Tibial artery (tissue), 4 donors: ENCODE data around the gene NCAPH2.

Experiments used
- DNase-seq, 2 donors: peaks; one replicate each; pipeline ENCODE4 v3.0.0-alpha.2; 2019
- H3K27ac ChIP-seq, 2 donors: fragments of 200-600 bp; sonication (generic) in 1 of 2; 1 replicate in 1 of 2; 2 replicates in 1 of 2; pipeline ENCODE4 v1.5.1; 2018 to 2019; ENCODE audit warnings: mild to moderate bottlenecking in 1 of 2
- H3K27me3 ChIP-seq, 2 donors: fragments of 200-600 bp; sonication (generic) in 1 of 2; one replicate each; pipeline versions ENCODE4 v1.5.1 to v1.6.0; 2016 to 2019
- H3K36me3 ChIP-seq, 3 donors: fragments of 200-600 bp; sonication (generic) in 2 of 3; one replicate each; pipeline ENCODE4 v1.5.1; 2016 to 2019; ENCODE audit warnings: mild to moderate bottlenecking in 2 of 3
- H3K4me1 ChIP-seq, 4 donors: fragments of 200-600 bp; sonication (generic) in 2 of 4; 1 replicate in 3 of 4; 2 replicates in 1 of 4; pipeline ENCODE4 v1.5.1; 2016 to 2019
- H3K4me3 ChIP-seq, 2 donors: fragments of 200-600 bp; sonication (generic) in 1 of 2; 1 replicate in 1 of 2; 2 replicates in 1 of 2; pipeline ENCODE4 v1.5.1; 2018 to 2019; ENCODE audit warnings: mild to moderate bottlenecking in 2 of 2
- H3K9me3 ChIP-seq, 3 donors: fragments of 200-600 bp; sonication (generic) in 1 of 3; one replicate each; pipeline ENCODE4 v1.5.1; 2016 to 2019
- intact Hi-C: fragments of 100-400 bp; cut with DNase I; formaldehyde crosslinking; loops from one replicate; pipeline ENCODE4 v1.15.0; 2023; ENCODE audit warnings: low total_unique reads
- TF ChIP-seq, protein P1 (sequence below), 2 experiments: fragments of 200-600 bp in 1 of 2; fragments of 450-650 bp in 1 of 2; IDR thresholded peaks; one replicate each; pipeline ENCODE4 v1.5.1; 2017 to 2019; ENCODE audit warnings: antibody characterized with exemption in 2 of 2, mild to moderate bottlenecking in 1 of 2, moderate library complexity in 1 of 2

NCAPH2 gene

DNA sequence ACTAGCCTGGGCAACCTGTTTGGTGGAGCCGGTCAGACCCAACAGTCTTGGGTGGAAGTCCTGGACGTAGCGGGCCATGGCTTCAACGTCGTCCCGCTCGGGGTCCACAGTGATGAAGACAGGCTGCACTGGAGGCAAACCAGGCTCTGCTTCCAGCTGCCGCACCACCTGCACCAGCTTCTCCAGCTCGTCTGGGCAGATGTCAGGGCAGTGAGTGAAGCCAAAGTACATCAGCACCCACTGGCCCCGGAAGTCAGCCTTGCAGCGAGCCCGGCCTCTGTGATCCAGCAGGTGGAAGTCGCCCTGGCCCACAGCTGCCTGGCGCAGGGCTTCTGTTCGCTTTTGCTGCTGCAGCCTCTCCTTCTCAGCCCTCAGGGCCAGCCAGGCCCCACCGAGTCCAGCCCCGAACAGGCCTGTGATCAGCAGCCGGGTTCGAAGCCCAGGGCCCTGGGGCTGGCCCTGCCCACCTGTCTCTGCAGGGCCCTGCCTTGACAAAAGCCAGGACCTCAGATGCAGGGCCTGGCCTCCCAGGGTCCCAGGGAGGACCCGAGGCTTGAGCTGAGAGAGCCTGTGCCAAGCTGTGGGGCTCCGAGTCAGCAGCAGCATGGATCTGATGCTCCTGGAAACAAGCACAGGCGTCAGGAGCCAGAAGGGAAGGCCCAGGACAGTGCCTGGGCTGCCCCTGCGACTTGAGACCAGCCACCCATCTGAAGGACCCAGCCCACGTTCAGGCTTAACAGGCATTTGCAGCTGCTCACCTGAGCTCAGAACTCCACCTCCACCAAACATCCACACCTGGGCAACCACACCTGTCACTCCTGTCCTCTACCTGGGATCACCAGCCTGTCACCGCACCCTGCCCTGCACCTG is 16.0 kb downstream of the NCAPH2 start:
- no peak for DNase-seq
- no peak overlapping the region for H3K27ac ChIP-seq
- peaks cover 0 to 29% (median 19%) of the 10 kb centered on the region in 4 donors for H3K4me1 ChIP-seq
- TF ChIP-seq, protein P1, sequence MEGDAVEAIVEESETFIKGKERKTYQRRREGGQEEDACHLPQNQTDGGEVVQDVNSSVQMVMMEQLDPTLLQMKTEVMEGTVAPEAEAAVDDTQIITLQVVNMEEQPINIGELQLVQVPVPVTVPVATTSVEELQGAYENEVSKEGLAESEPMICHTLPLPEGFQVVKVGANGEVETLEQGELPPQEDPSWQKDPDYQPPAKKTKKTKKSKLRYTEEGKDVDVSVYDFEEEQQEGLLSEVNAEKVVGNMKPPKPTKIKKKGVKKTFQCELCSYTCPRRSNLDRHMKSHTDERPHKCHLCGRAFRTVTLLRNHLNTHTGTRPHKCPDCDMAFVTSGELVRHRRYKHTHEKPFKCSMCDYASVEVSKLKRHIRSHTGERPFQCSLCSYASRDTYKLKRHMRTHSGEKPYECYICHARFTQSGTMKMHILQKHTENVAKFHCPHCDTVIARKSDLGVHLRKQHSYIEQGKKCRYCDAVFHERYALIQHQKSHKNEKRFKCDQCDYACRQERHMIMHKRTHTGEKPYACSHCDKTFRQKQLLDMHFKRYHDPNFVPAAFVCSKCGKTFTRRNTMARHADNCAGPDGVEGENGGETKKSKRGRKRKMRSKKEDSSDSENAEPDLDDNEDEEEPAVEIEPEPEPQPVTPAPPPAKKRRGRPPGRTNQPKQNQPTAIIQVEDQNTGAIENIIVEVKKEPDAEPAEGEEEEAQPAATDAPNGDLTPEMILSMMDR (IDR thresholded peaks at IDR 0.05): no peak
- H3K9me3 ChIP-seq: no peaks in the 10 kb centered on the region
- peak overlapping the region; percentile 65 to 77 for H3K4me3 ChIP-seq
- peaks cover 26 to 52% (median 36%) of the 10 kb centered on the region in 3 donors for H3K36me3 ChIP-seq
- H3K27me3 ChIP-seq: peaks cover 0 to 1% of the 10 kb centered on the region in 2 donors
- intact Hi-C loops: loop anchor here (2.0 kb wide), 1 partner anchor 15 kb away; the partner anchor contains the start of gene NCAPH2

DNA sequence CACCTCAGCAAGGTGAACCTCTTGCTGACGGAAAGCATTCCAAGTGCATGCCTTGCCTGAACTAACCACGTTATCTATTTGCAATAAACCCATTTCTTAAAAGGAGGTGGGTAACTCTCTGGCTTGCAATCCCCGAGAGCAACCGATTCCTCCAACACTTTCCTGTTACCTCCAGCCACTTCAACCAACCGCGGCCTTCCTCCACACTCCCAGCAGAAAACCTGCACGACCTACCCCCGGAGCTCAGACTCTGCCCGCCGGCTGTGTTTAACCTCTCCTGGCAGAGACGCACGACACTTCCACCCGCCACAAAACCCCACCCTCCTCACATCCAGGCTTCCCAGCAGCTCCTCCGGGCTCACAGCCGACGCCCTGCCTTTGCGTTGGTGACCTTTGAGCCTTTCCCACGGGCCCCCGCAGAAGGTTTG is 16.7 kb downstream of the NCAPH2 start:
- no peak for DNase-seq
- Histone ChIP-seq H3K36me3 (peaks cover 21 to 45% (median 30%) of the 10 kb centered on the region in 3 donors), H3K4me3 (peak overlapping the region; percentile 65 to 77), H3K4me1 (peaks cover 0 to 36% (median 22%) of the 10 kb centered on the region in 4 donors), H3K27me3 (peaks cover 0 to 8% of the 10 kb centered on the region in 2 donors), H3K9me3 (no peaks in the 10 kb centered on the region), H3K27ac (peak overlapping the region; percentile 86 to 87)
- intact Hi-C loops: loop anchor here (2.0 to 5.0 kb wide), 2 partner anchors 16 to 58 kb away; partner anchors contain the start of genes CHKB and NCAPH2
- TF ChIP-seq, protein P1 (IDR thresholded peaks at IDR 0.05): no peak

DNA sequence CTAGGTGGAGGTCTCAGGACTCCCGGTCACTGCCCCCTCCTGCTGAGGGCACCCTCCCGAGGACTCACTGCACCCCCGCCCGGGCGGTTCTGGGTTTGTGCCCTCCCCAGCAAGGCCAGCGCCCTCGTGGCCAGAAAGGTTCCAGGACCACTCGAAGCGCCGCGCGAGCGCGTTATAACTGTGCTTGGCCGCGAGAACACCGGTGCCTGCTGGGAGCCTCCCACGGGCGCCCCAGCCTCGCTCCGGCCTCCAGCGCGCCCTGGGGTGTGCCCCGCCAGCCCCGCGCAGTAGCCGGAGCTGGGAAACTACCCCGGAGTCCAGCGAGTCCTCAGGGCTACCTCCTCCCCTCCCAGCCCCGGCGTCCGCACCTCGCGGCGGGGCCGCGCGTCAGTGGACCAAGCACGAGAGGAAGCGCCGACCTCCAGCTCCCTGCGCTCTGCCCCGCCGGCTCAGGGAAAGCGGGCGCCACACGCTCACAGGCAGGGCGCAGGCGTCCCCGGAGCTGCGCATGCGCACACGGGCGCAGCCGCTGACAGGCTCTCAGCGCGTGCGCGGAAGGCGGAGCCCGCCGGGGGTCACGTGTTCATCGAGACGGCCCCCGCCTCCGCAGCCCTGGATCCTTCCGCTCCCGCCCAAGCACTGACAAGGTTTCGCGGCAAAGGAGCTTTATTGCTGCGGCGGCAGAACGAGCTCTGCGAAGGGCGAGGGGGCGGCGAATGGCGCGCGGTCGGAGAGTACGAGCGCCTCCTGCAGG is 17.3 kb downstream of the NCAPH2 start, which contains the start of gene SCO2:
TSS of gene SCO2 (minus strand) at position 495 of the 754 bp plus-strand sequence. CDS start 1,187 bp downstream, outside the sequence.
- peaks cover 0 to 14% of the 10 kb centered on the region in 2 donors for H3K27me3 ChIP-seq
- DNase-seq: peak; percentile 95 to 97
- peak within 1 kb of the TSS; percentile 65 to 77 for H3K4me3 ChIP-seq
- H3K27ac ChIP-seq: peak within 1 kb of the TSS; percentile 86 to 87
- TF ChIP-seq, protein P1 (IDR thresholded peaks at IDR 0.05): peak; percentile 39 to 50
- no peaks in the 10 kb centered on the region for H3K9me3 ChIP-seq
- intact Hi-C loops: loop anchor here (2.0 to 5.0 kb wide), 2 partner anchors 16 to 57 kb away; partner anchors contain the start of genes CHKB and NCAPH2
- H3K4me1 ChIP-seq: peaks cover 0 to 42% (median 25%) of the 10 kb centered on the region in 4 donors
- peaks cover 18 to 39% (median 29%) of the 10 kb centered on the region in 3 donors for H3K36me3 ChIP-seq

DNA sequence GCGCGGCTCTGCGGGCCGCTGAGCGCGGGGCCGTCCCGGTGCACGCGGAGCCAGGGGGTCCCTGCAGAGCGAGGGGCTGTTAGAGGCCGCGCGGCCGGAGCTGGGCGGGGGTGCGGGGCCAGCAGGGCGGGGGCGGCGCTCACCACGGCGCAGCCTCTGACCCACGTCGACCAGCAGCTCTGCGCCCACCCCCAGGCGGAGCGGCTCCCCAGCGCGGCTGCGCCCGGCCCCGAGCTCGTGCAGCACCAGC is 17.8 kb downstream of the NCAPH2 start:
- H3K36me3 ChIP-seq: peaks cover 18 to 34% (median 28%) of the 10 kb centered on the region in 3 donors
- H3K4me3 ChIP-seq: peak overlapping the region; percentile 65 to 77
- TF ChIP-seq, protein P1 (IDR thresholded peaks at IDR 0.05): no peak
- no peaks in the 10 kb centered on the region for H3K9me3 ChIP-seq
- H3K27me3 ChIP-seq: peaks cover 0 to 19% of the 10 kb centered on the region in 2 donors
- intact Hi-C loops: loop anchor here (2.0 to 5.0 kb wide), 2 partner anchors 17 to 57 kb away; partner anchors contain the start of genes CHKB and NCAPH2
- DNase-seq: no peak
- H3K4me1 ChIP-seq: peaks cover 0 to 47% (median 30%) of the 10 kb centered on the region in 4 donors
- peak overlapping the region; percentile 86 to 87 for H3K27ac ChIP-seq

DNA sequence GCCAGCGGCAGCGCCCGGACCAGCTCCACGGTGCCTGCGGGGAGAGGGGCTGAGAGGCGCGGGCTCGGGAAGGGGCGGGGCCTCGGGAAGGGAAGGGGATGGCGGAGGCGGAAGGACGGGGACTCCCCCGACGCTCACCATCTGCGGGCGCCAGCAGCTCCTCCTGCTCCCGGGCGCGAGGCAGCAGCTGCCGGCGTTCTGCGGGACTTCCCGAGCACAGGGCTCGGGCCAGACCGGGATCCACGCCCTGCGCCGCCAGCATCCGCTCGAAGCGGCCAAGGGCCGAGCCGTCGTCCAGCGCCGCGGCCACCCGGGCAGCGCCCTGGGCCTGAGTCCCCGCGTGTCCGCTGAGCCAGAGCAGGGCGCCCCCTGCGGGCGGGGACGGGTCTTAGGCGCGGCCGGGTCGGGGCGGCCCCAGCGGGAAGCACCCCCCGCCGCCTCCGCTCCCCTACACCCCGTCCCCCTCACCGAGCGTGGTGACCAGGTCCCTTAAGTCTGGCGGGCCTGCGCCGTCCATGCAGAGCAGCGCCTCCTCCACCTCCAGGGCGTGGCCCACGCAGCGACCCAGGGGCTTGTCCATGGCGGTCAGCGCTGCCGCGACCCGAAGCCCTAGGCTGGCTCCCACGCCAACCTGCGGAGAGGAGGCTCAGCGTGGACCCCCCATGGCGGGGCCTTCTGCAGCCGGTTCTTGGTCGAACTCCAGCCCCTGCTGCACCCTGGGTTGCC is 18.2 kb downstream of the NCAPH2 start:
- DNase-seq: peak; percentile 70 to 89
- peaks cover 0 to 52% (median 35%) of the 10 kb centered on the region in 4 donors for H3K4me1 ChIP-seq
- intact Hi-C loops: loop anchor here (5.0 kb wide), 1 partner anchor 56 kb away; the partner anchor contains the start of gene CHKB

More for the DNA sequence above, 18.2 kb downstream of the NCAPH2 start:
- peaks cover 18 to 29% (median 23%) of the 10 kb centered on the region in 3 donors for H3K36me3 ChIP-seq
- peak overlapping the region; percentile 65 to 77 for H3K4me3 ChIP-seq
- no peaks in the 10 kb centered on the region for H3K9me3 ChIP-seq
- TF ChIP-seq, protein P1 (IDR thresholded peaks at IDR 0.05): peak; percentile 37 to 46
- peaks cover 0 to 24% of the 10 kb centered on the region in 2 donors for H3K27me3 ChIP-seq
- peak overlapping the region; percentile 86 to 87 for H3K27ac ChIP-seq
